ENCODE data around the gene SYK.

DNA sequence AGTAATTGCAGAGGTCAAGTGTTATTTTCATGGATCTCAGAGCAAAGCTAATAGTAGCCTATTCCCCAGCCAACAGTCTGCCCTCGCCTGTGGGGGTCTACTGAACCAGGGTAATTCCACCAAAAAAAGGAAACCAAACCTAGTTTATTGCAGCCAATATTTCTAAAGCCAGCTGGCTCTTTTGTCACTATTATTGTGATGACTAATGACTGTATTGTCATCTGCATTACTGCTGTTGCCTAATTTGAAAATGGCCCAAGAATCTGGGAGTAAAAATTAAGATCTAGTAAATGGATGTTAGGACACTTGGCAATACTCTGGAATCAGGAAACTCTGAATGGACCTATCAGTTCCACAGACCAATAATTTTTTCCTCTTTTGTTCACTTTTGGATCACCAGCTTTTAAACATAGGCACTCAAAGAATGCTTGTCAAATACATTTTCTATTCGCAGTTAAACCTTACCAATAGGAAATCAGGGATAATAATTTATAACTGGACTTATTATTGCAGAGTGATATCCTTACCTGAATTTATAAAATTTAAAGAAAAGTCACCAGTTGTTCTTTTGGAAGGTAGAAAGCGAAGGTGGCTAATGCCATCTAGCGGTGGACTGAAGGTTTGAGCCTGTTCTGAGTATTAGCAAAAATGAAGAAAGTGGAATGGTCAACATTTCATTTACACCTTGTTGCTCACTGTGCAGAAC, 69.2 kb downstream of the SYK start:
- TF ChIP-seq, protein P1, sequence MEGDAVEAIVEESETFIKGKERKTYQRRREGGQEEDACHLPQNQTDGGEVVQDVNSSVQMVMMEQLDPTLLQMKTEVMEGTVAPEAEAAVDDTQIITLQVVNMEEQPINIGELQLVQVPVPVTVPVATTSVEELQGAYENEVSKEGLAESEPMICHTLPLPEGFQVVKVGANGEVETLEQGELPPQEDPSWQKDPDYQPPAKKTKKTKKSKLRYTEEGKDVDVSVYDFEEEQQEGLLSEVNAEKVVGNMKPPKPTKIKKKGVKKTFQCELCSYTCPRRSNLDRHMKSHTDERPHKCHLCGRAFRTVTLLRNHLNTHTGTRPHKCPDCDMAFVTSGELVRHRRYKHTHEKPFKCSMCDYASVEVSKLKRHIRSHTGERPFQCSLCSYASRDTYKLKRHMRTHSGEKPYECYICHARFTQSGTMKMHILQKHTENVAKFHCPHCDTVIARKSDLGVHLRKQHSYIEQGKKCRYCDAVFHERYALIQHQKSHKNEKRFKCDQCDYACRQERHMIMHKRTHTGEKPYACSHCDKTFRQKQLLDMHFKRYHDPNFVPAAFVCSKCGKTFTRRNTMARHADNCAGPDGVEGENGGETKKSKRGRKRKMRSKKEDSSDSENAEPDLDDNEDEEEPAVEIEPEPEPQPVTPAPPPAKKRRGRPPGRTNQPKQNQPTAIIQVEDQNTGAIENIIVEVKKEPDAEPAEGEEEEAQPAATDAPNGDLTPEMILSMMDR (IDR thresholded peaks at IDR 0.05): peak; percentile 74 to 90 (median 83)
- no peak for TF ChIP-seq POLR2A (IDR thresholded peaks at IDR 0.05)

Measured in thyroid gland (tissue), 4 donors.